GM18951 (cell line): ENCODE data around the gene TECPR2.
"Not testable (repeated sequence)": the region's sequence is repeated elsewhere in the genome, so short reads cannot be mapped to it uniquely, and the experiment has no call there.

Experiments used
- POLR2A ChIP-seq: IDR thresholded peaks from 4 replicates; pipeline ENCODE4 v1.6.1; 2011; ENCODE audit warnings: mild to moderate bottlenecking; ENCODE audit not compliant: insufficient read length, insufficient read depth; ENCODE audit errors: extremely low read depth
- in situ Hi-C: fragments of 300-500 bp; cut with MboI; formaldehyde crosslinking; loops from one replicate; pipeline ENCODE4 v1.12.0; 2022; ENCODE audit warnings: low sequenced_read_pairs, mixed read lengths, inconsistent platforms; ENCODE audit not compliant: unreplicated experiment

The TECPR2 gene

GRCh38 chr14:102320033-102320660 is 42.6 kb upstream of the TECPR2 start:
- in situ Hi-C loops = loop anchor here (25.0 kb wide), 1 partner anchor 558 kb away; the partner anchor contains the start of gene PPP2R5C
- TF ChIP-seq POLR2A = no peak

DNA sequence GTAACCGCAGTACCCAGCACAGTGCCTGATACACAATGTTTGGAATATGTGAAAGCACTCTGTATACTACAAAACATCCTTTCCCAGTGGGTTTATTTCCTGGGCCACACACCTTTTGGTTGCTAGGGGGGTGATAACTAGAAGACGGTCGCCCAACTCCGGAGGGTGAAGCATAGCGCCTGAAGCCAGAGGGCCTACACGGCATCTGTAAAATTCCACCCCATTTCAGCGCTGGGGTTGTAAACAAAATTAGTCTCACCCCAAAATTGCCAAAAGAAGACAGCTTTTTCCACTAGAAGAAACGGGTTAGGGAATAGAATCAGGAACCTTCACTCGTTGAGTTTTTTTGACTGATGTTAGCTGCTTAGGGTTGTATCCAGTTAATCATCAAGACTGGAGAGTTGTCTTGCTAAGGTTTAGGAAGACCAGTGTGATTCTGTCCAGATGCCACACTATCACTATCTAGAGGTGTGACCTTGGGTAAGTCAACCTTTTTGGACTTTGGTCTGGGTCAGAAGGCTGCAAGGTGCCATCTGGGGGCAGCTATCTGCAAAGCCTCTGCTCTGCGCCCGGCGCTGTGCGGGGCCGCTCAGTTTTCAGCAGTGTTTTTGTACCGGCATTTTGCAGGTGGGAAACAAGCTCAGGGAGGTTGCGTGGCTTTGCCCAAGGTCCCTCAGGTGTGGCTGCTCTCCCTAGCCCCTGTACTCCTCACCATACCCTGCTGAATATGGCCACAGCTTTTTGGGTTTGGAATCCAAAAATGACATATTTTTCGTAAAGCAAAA is 41.9 kb upstream of the TECPR2 start:
- TF ChIP-seq POLR2A = no peak
- in situ Hi-C loops = loop anchor here (25.0 kb wide), 1 partner anchor 559 kb away; the partner anchor contains the start of gene PPP2R5C

- no peak for TF ChIP-seq POLR2A
- in situ Hi-C loops = loop anchor here (25.0 kb wide), 1 partner anchor 559 kb away; the partner anchor contains the start of gene PPP2R5C
These were observed 41.0 kb upstream of the TECPR2 start for GRCh38 chr14:102321456-102322422.

GRCh38 chr14:102323102-102323501 is 39.6 kb upstream of the TECPR2 start:
- in situ Hi-C loops = loop anchor here (25.0 kb wide), 1 partner anchor 561 kb away; the partner anchor contains the start of gene PPP2R5C
- TF ChIP-seq POLR2A = no peak

- no peak for TF ChIP-seq POLR2A
- in situ Hi-C loops = no loop called here
These were observed 36.9 kb upstream of the TECPR2 start for GRCh38 chr14:102325791-102326345.

DNA sequence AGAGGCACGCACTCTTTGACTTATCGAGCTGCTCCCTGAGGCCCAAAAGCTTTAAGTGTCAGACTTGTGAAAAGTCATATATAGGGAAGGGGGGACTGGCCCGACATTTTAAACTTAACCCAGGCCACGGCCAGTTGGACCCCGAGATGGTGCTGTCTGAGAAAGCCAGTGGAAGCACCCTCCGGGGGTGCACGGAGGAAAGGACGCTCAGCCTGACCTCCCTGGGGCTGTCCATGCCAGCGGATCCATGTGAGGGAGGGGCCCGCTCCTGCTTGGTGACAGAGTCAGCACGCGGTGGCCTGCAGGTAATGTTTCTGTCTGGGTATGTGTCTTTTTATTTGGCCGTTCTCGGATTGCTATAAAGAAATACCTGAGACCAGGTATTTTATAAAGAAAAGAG is 36.2 kb upstream of the TECPR2 start:
- in situ Hi-C loops = no loop called here
- no peak for TF ChIP-seq POLR2A

DNA sequence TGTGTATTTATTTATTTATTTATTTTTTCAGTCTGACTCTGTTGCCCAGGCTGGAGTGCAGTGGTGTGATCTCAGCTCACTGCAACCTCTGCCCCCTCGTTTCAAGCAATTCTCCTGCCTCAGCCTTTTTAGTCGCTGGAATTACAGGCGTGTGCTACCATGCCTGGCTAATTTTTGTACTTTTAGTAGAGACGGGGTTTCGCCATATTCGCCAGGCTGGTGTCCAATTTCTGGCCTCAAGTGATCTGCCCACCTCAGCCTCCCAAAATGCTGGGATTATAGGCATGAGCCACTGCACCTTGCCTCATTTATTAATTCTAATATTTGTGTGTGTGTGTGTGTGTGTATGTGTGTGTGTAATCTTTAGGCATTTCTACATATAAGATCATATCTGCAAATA is 33.4 kb upstream of the TECPR2 start:
- in situ Hi-C loops = not testable (repeated sequence)

GRCh38 chr14:102330806-102331205 is 31.9 kb upstream of the TECPR2 start:
- in situ Hi-C loops = no loop called here
- no peak for TF ChIP-seq POLR2A

- in situ Hi-C loops = no loop called here
- TF ChIP-seq POLR2A = no peak
These were observed 29.4 kb upstream of the TECPR2 start for GRCh38 chr14:102333390-102333789.

GRCh38 chr14:102333795-102334705 is 28.7 kb upstream of the TECPR2 start:
- in situ Hi-C loops = no loop called here
- TF ChIP-seq POLR2A = no peak

DNA sequence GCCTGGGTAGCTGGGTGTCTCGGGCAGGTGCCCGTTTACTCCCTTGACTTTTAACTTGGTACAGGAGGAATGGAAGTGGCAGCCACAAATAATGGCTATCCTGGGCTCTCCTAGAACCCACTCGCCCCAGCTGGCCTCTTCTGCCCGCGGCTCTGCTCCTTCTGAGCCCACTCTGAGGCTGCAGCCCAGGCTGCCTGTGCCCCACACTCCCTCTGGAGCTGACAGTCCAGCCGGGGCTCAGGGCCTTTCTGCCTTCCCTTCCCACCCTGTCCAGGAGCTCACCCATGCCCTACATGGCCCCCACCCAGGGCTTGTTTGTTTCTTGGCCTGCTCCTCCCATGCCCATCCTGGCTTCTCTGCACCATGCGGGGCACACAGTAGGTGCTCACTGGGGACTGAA is 27.6 kb upstream of the TECPR2 start:
- TF ChIP-seq POLR2A = no peak
- in situ Hi-C loops = no loop called here

DNA sequence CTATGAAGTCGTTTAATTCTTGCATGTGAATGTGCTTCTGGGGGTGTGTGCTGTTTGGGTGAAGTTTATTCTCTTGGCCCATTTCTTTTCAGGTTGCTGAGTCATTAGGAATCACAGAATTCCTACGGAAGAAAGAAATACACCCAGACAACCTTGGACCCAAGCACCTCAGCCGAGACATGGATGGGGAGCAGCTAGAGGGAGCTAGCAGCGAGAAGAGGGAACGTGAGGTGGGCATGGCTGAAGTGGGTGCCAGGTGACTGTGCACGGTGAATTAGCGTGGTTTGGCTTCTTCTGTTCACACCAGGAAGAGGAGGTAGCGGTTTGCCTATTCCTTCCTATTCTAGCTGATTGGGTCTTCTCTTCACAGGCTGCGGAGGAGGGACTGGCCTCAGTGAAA is 24.0 kb upstream of the TECPR2 start:
- in situ Hi-C loops = no loop called here
- TF ChIP-seq POLR2A = no peak
